HepG2 (cell line): ENCODE results near the gene CAPN13. TPM values are rescaled to one million over a fixed set of nuclear protein-coding genes. Genes with fewer than 3 reads are reported as not detected.

Experiments used
- ATAC-seq: fragments of 200-7000 bp; cut with Tn5 transposase; 3 replicates; pipeline ENCODE4 v1.9.1; 2020; ENCODE audit warnings: mild to moderate bottlenecking, moderate library complexity
- BruUV-seq: library from RNA; stranded (reverse); fragments of 400-500 nt; replicated peaks from 2 replicates; lab custom pipeline; 2021; lab: Mats Ljungman, UMichigan
- CTCF ChIA-PET: fragments of 300-600 bp; formaldehyde crosslinking; extraction: SDS; loops from one replicate; lab custom pipeline; 2021; ENCODE audit warnings: low total read pairs, inconsistent platforms, low intra/inter-chr PET ratio; lab: Yijun Ruan, JAX
- POLR2A ChIA-PET: fragments of 350-600 bp; sonication (Branson Sonifier 250); formaldehyde crosslinking; loops from one replicate; lab custom pipeline; 2020; ENCODE audit warnings: antibody characterized with exemption, inconsistent platforms; lab: Yijun Ruan, JAX
- DNase-seq: peaks from one replicate; pipeline ENCODE4 v3.0.0-alpha.2; 2015; ENCODE audit warnings: low spot score
- FAIRE-seq: peaks from 3 replicates; lab custom pipeline; 2011; peaks lifted over from hg19 to GRCh38; lab: Jason Lieb, UNC
- H2AFZ ChIP-seq: one replicate; pipeline ENCODE4 v1.6.1; 2011; ENCODE audit warnings: low read length, inconsistent platforms
- H3K27ac ChIP-seq: fragments of 300-600 bp; 3 replicates; pipeline ENCODE4 v1.8.0; 2011; ENCODE audit warnings: mixed run types, mild to moderate bottlenecking, mixed read lengths, low read length, inconsistent platforms; ENCODE audit not compliant: insufficient read depth; ENCODE audit errors: extremely low read length
- H3K27me3 ChIP-seq, 2 experiments: fragments of 200-600 bp in 1 of 2; 2 replicates in 1 of 2; 3 replicates in 1 of 2; pipeline versions ENCODE4 v1.6.0 to v1.8.0; 2011; ENCODE audit warnings: low read length in 2 of 2, mild to moderate bottlenecking in 2 of 2, moderate library complexity in 2 of 2, inconsistent platforms in 1 of 2; ENCODE audit not compliant: insufficient read depth in 2 of 2, control insufficient read depth in 1 of 2
- H3K36me3 ChIP-seq, 2 experiments: fragments of 200-600 bp in 1 of 2; replicated peaks in 1 of 2; 2 replicates in 1 of 2; 3 replicates in 1 of 2; pipeline versions ENCODE4 v1.5.1 to v1.8.0; 2011; ENCODE audit warnings: low read length in 2 of 2, inconsistent platforms in 1 of 2; ENCODE audit not compliant: insufficient read depth in 2 of 2, control insufficient read depth in 1 of 2
- H3K4me1 ChIP-seq: 2 replicates; pipeline ENCODE4 v1.5.1; 2012; ENCODE audit warnings: low read length, inconsistent platforms; ENCODE audit not compliant: insufficient read depth
- H3K4me2 ChIP-seq: 2 replicates; pipeline ENCODE4 v1.6.0; 2011; ENCODE audit warnings: low read depth, low read length, inconsistent platforms
- H3K4me3 ChIP-seq, 3 experiments: fragments of 200-600 bp in 1 of 3; sonication (generic), shearing (Covaris generic) in 1 of 3; replicated peaks in 1 of 3; 2 replicates each; pipeline ENCODE4 v1.5.1; 2011 to 2016; ENCODE audit warnings: low read length in 3 of 3, inconsistent platforms in 2 of 3, low read depth in 2 of 3, mild to moderate bottlenecking in 2 of 3, control low read depth in 1 of 3, mixed read lengths in 1 of 3; ENCODE audit not compliant: insufficient read depth in 1 of 3
- H3K79me2 ChIP-seq: one replicate; pipeline ENCODE4 v1.6.1; 2011; ENCODE audit warnings: low read length, inconsistent platforms; ENCODE audit not compliant: insufficient read depth
- H3K9ac ChIP-seq: 2 replicates; pipeline ENCODE4 v1.6.0; 2011; ENCODE audit warnings: mild to moderate bottlenecking, low read depth, low read length, inconsistent platforms; ENCODE audit not compliant: insufficient read depth
- H3K9me3 ChIP-seq: 2 replicates; pipeline ENCODE4 v1.5.1; 2012; ENCODE audit warnings: mild to moderate bottlenecking, low read length
- H4K20me1 ChIP-seq: 2 replicates; pipeline ENCODE4 v1.6.0; 2011; ENCODE audit warnings: inconsistent platforms, mild to moderate bottlenecking, low read length, moderate library complexity; ENCODE audit not compliant: insufficient read depth
- HNRNPH1 ChIP-seq: fragments of 200-400 bp; formaldehyde crosslinking; optimal IDR thresholded peaks from 2 replicates; pipeline ENCODE3; 2017; ENCODE audit warnings: mild to moderate bottlenecking, low read depth, low read length
- ZNF749 ChIP-seq: sonication (generic); formaldehyde crosslinking; IDR thresholded peaks from 2 replicates; pipeline ENCODE4 v1.8.0; 2022; ENCODE audit warnings: mild to moderate bottlenecking, missing genetic modification reagents, moderate library complexity, borderline replicate concordance
- WGBS: methylation state at CpG from one replicate; pipeline ENCODE4 v1.1.6; 2017; ENCODE audit warnings: low lambda C conversion rate; 5-methylcytosine and 5-hydroxymethylcytosine counted together
- in situ Hi-C: cut with HindIII; loops from 2 replicates; pipeline ENCODE4 v1.10.0; 2017; ENCODE audit warnings: low pct_unique_long_range_greater_than_20kb; ENCODE audit not compliant: extremely low pct_ligation_motif_present
- intact Hi-C: fragments of 100-400 bp; cut with micrococcal nuclease; formaldehyde crosslinking; loops from one replicate; pipeline ENCODE4 v1.10.0; 2022; ENCODE audit not compliant: unreplicated experiment
- polyA plus RNA-seq, 8 experiments: library from polyadenylated mRNA; depleted of rRNA in 3 of 8; stranded (reverse) in 7 of 8; unstranded in 1 of 8; fragments of >200 nt; fragmentation: Illumina TruSeq in 4 of 8; extraction: Trizol in 4 of 8; gene quantifications; 2 replicates each; pipeline versions ENCODE4 v1.2.1 to v1.2.3, GENCODE V29; 2011 to 2016; ENCODE audit warnings: low read depth in 4 of 8, missing spikeins in 1 of 8, mixed read lengths in 1 of 8; ENCODE audit not compliant: insufficient read depth in 1 of 8
- total RNA-seq, 5 experiments: library from RNA; depleted of rRNA; stranded (reverse); fragments of >200 nt; fragmentation: Illumina TruSeq; extraction: Trizol; gene quantifications; 2 replicates each; pipeline ENCODE4 v1.2.3, GENCODE V29; 2016; ENCODE audit warnings: low read depth in 1 of 5
- TF ChIP-seq, protein P1 (sequence below): sonication (generic); formaldehyde crosslinking; IDR thresholded peaks from 2 replicates; pipeline ENCODE4 v1.5.0; 2020; ENCODE audit warnings: mild to moderate bottlenecking, missing genetic modification reagents, borderline replicate concordance
- TF ChIP-seq, protein P2 (sequence below): sonication (generic); formaldehyde crosslinking; IDR thresholded peaks from 2 replicates; pipeline ENCODE4 v1.8.1; 2023; ENCODE audit warnings: mild to moderate bottlenecking, missing genetic modification reagents
- TF ChIP-seq, protein P3 (sequence below): sonication (generic); formaldehyde crosslinking; IDR thresholded peaks from 2 replicates; pipeline ENCODE4 v1.9.0; 2021; ENCODE audit warnings: mild to moderate bottlenecking, missing genetic modification reagents
- TF ChIP-seq, protein P4 (sequence below): IDR thresholded peaks from 2 replicates; pipeline ENCODE4 v1.6.1; 2012; ENCODE audit warnings: low read depth, low read length, improper control_type of control experiment

The CAPN13 gene
- total and polyA plus RNA-seq, 2 of the 13 experiments (the other 11 are each of a cell fraction or from before 2014, with no cell fraction given), result not detected

DNA sequence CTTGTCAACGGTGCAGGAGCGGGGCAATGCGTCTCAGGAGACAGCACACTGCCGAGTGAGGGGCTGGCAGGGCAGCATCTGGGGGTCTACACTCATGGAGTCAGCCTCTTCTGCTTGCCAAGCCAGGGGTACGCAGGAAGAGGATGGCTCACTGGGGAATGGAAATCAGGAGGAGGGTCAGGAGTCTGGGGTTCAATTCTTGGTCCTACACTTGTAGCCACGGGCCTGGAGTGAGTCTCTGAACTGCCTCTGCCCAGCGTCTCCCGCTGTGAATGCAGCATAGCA is 70.0 kb downstream of the CAPN13 start (continued):
- TF ChIP-seq, protein P1, sequence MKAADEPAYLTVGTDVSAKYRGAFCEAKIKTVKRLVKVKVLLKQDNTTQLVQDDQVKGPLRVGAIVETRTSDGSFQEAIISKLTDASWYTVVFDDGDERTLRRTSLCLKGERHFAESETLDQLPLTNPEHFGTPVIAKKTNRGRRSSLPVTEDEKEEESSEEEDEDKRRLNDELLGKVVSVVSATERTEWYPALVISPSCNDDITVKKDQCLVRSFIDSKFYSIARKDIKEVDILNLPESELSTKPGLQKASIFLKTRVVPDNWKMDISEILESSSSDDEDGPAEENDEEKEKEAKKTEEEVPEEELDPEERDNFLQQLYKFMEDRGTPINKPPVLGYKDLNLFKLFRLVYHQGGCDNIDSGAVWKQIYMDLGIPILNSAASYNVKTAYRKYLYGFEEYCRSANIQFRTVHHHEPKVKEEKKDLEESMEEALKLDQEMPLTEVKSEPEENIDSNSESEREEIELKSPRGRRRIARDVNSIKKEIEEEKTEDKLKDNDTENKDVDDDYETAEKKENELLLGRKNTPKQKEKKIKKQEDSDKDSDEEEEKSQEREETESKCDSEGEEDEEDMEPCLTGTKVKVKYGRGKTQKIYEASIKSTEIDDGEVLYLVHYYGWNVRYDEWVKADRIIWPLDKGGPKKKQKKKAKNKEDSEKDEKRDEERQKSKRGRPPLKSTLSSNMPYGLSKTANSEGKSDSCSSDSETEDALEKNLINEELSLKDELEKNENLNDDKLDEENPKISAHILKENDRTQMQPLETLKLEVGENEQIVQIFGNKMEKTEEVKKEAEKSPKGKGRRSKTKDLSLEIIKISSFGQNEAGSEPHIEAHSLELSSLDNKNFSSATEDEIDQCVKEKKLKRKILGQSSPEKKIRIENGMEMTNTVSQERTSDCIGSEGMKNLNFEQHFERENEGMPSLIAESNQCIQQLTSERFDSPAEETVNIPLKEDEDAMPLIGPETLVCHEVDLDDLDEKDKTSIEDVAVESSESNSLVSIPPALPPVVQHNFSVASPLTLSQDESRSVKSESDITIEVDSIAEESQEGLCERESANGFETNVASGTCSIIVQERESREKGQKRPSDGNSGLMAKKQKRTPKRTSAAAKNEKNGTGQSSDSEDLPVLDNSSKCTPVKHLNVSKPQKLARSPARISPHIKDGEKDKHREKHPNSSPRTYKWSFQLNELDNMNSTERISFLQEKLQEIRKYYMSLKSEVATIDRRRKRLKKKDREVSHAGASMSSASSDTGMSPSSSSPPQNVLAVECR (CRISPR knock-in tag), result no peak

DNA sequence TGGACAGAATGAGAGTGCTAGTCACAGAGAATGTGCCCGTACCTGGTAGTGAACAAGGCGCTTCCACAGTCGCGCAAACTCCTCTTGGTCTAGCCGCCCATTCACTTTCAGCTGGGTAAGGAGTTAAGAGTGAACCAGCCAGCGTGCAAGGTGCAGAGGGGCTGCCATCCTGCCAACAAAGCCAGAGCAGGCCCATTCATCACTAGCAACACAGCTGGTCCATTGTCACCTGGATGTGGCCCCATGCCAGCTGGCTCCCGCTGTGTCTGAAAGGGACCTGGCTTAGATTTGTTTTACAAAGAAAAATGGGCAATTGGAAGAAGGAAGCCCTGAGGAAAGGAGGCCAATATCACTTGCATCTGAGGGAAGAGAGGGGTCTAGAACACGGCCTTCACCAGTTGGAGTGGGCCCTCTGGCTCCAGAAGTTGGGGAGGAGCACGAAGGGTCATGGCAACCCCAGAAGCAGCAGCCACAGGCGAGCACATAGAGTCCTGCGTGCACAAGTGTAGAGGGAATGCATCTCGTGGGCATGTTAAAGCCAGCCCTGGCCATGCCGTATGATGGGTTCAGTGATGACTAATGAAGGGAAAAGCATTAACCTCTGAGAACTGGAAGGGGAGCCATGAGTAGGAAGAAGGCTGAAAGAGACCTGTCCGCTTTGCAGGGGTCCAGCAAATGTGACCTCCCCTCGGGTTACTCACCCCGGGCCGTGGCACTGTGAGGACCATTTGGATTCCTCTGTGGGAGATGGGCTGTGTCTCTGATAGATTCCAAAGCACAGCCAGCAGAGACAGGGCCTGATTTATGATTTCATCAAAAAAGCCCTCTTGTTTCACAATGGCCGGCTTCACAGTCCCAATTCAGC is 70.6 kb downstream of the CAPN13 start:
- H3K4me1 ChIP-seq, result no peaks in the 10 kb centered on the region
- ATAC-seq (no peak), DNase-seq (no peak), FAIRE-seq (no peak)
- no peak overlapping the region for H3K4me3 ChIP-seq
- no TSS peak for BruUV-seq
- H2AFZ ChIP-seq, result no peak overlapping the region
- peaks cover 3 to 44% of the 10 kb centered on the region in 2 experiments for H3K27me3 ChIP-seq
- in situ Hi-C loops, result no loop called here
- no peak overlapping the region for H3K9ac ChIP-seq
- no peaks in the 10 kb centered on the region for H3K79me2 ChIP-seq
- intact Hi-C loops, result no loop called here
- H3K36me3 ChIP-seq, result no peaks in the 10 kb centered on the region
- CTCF ChIA-PET, result no interaction called here
- WGBS, result 29% methylated on average over 18 of the region's 18 CpGs
- POLR2A ChIA-PET, result no interaction called here
- H3K27ac ChIP-seq, result no peak overlapping the region
- no peaks in the 10 kb centered on the region for H4K20me1 ChIP-seq
- H3K9me3 ChIP-seq, result no peaks in the 10 kb centered on the region
- no peak overlapping the region for H3K4me2 ChIP-seq
- TF ChIP-seq, protein P2, sequence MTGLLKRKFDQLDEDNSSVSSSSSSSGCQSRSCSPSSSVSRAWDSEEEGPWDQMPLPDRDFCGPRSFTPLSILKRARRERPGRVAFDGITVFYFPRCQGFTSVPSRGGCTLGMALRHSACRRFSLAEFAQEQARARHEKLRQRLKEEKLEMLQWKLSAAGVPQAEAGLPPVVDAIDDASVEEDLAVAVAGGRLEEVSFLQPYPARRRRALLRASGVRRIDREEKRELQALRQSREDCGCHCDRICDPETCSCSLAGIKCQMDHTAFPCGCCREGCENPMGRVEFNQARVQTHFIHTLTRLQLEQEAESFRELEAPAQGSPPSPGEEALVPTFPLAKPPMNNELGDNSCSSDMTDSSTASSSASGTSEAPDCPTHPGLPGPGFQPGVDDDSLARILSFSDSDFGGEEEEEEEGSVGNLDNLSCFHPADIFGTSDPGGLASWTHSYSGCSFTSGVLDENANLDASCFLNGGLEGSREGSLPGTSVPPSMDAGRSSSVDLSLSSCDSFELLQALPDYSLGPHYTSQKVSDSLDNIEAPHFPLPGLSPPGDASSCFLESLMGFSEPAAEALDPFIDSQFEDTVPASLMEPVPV (CRISPR knock-in tag), result no peak
- TF ChIP-seq, protein P3, sequence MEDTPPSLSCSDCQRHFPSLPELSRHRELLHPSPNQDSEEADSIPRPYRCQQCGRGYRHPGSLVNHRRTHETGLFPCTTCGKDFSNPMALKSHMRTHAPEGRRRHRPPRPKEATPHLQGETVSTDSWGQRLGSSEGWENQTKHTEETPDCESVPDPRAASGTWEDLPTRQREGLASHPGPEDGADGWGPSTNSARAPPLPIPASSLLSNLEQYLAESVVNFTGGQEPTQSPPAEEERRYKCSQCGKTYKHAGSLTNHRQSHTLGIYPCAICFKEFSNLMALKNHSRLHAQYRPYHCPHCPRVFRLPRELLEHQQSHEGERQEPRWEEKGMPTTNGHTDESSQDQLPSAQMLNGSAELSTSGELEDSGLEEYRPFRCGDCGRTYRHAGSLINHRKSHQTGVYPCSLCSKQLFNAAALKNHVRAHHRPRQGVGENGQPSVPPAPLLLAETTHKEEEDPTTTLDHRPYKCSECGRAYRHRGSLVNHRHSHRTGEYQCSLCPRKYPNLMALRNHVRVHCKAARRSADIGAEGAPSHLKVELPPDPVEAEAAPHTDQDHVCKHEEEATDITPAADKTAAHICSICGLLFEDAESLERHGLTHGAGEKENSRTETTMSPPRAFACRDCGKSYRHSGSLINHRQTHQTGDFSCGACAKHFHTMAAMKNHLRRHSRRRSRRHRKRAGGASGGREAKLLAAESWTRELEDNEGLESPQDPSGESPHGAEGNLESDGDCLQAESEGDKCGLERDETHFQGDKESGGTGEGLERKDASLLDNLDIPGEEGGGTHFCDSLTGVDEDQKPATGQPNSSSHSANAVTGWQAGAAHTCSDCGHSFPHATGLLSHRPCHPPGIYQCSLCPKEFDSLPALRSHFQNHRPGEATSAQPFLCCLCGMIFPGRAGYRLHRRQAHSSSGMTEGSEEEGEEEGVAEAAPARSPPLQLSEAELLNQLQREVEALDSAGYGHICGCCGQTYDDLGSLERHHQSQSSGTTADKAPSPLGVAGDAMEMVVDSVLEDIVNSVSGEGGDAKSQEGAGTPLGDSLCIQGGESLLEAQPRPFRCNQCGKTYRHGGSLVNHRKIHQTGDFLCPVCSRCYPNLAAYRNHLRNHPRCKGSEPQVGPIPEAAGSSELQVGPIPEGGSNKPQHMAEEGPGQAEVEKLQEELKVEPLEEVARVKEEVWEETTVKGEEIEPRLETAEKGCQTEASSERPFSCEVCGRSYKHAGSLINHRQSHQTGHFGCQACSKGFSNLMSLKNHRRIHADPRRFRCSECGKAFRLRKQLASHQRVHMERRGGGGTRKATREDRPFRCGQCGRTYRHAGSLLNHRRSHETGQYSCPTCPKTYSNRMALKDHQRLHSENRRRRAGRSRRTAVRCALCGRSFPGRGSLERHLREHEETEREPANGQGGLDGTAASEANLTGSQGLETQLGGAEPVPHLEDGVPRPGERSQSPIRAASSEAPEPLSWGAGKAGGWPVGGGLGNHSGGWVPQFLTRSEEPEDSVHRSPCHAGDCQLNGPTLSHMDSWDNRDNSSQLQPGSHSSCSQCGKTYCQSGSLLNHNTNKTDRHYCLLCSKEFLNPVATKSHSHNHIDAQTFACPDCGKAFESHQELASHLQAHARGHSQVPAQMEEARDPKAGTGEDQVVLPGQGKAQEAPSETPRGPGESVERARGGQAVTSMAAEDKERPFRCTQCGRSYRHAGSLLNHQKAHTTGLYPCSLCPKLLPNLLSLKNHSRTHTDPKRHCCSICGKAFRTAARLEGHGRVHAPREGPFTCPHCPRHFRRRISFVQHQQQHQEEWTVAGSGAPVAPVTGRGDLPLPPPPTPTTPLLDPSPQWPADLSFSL, result no peak
- TF ChIP-seq HNRNPH1 (no peak), ZNF749 (CRISPR knock-in tag) (no peak)
- TF ChIP-seq, protein P4, sequence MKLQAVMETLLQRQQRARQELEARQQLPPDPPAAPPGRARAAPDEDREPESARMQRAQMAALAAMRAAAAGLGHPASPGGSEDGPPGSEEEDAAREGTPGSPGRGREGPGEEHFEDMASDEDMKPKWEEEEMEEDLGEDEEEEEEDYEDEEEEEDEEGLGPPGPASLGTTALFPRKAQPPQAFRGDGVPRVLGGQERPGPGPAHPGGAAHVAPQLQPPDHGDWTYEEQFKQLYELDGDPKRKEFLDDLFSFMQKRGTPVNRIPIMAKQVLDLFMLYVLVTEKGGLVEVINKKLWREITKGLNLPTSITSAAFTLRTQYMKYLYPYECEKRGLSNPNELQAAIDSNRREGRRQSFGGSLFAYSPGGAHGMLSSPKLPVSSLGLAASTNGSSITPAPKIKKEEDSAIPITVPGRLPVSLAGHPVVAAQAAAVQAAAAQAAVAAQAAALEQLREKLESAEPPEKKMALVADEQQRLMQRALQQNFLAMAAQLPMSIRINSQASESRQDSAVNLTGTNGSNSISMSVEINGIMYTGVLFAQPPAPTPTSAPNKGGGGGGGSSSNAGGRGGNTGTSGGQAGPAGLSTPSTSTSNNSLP, result no peak
